Fibroblast of lung (primary cell): ENCODE data around the gene PRSS21. TPM values are rescaled to one million over a fixed set of nuclear protein-coding genes. Genes with fewer than 3 reads are reported as not detected.

Source experiments
- DNase-seq, 2 donors: peaks; one replicate each; pipeline versions ENCODE4 v3.0.0 to v3.0.0-alpha.2; 2010; ENCODE audit warnings: low read depth in 2 of 2
- H2AFZ ChIP-seq: 2 replicates; pipeline ENCODE4 v1.5.1; 2012; ENCODE audit warnings: low read length, control low read depth, inconsistent platforms
- H3K27ac ChIP-seq: 2 replicates; pipeline ENCODE4 v1.5.1; 2011; ENCODE audit warnings: low read length, control low read depth; ENCODE audit not compliant: insufficient read depth
- H3K27me3 ChIP-seq: 2 replicates; pipeline ENCODE4 v1.5.1; 2011; ENCODE audit warnings: mild to moderate bottlenecking, low read length; ENCODE audit not compliant: control insufficient read depth, insufficient read depth
- H3K36me3 ChIP-seq: 2 replicates; pipeline ENCODE4 v1.5.1; 2011; ENCODE audit warnings: low read length; ENCODE audit not compliant: control insufficient read depth, insufficient read depth
- H3K4me1 ChIP-seq: 2 replicates; pipeline ENCODE4 v1.5.1; 2011; ENCODE audit warnings: low read length; ENCODE audit not compliant: control insufficient read depth, insufficient read depth; ENCODE audit errors: extremely low read depth
- H3K4me2 ChIP-seq: 2 replicates; pipeline ENCODE4 v1.5.1; 2011; ENCODE audit warnings: low read length, control low read depth; ENCODE audit not compliant: insufficient read depth; ENCODE audit errors: extremely low read depth
- H3K4me3 ChIP-seq, 4 experiments: fragments of 200-600 bp in 1 of 4; sonication (generic) in 1 of 4; replicated peaks in 1 of 4; 2 replicates each; pipeline ENCODE4 v1.5.1; 2011 to 2016; ENCODE audit warnings: low read length in 4 of 4, low read depth in 3 of 4, mild to moderate bottlenecking in 3 of 4, control low read depth in 2 of 4, inconsistent platforms in 1 of 4, mixed read lengths in 1 of 4; ENCODE audit not compliant: insufficient read depth in 1 of 4; ENCODE audit errors: control extremely low read depth in 1 of 4
- H3K79me2 ChIP-seq: 2 replicates; pipeline ENCODE4 v1.5.1; 2012; ENCODE audit warnings: mild to moderate bottlenecking, low read length, inconsistent platforms; ENCODE audit not compliant: control insufficient read depth, insufficient read depth
- H3K9ac ChIP-seq: 2 replicates; pipeline ENCODE4 v1.5.1; 2011; ENCODE audit warnings: mild to moderate bottlenecking, low read length, control low read depth; ENCODE audit not compliant: insufficient read depth
- H3K9me3 ChIP-seq: 2 replicates; pipeline ENCODE4 v1.5.1; 2012; ENCODE audit warnings: low read depth, low read length; ENCODE audit not compliant: control insufficient read depth, insufficient read depth
- H4K20me1 ChIP-seq: 2 replicates; pipeline ENCODE4 v1.5.1; 2011; ENCODE audit warnings: low read length; ENCODE audit not compliant: control insufficient read depth, insufficient read depth; ENCODE audit errors: extremely low read depth
- CTCF ChIP-seq, 2 donors: IDR thresholded peaks in 1 of 2; conservative IDR thresholded peaks in 1 of 2; 1 replicate in 1 of 2; 2 replicates in 1 of 2; pipeline ENCODE4 v1.5.1; 2011 to 2012; ENCODE audit warnings: low read length in 2 of 2, control low read depth in 1 of 2, inconsistent platforms in 1 of 2, low read depth in 1 of 2, mild to moderate bottlenecking in 1 of 2
- EZH2 ChIP-seq: IDR thresholded peaks from 2 replicates; pipeline ENCODE4 v1.5.1; 2012; ENCODE audit warnings: low read length, control low read depth, mild to moderate bottlenecking; ENCODE audit errors: missing control alignments
- polyA plus RNA-seq, 2 donors: library from polyadenylated mRNA; depleted of rRNA in 1 of 2; stranded (reverse) in 1 of 2; unstranded in 1 of 2; fragments of >200 nt; gene quantifications; 2 replicates each; pipeline ENCODE4 v1.2.1, GENCODE V29; 2011 to 2012; ENCODE audit warnings: missing spikeins in 1 of 2
- total RNA-seq: library from RNA; depleted of rRNA; stranded (reverse); fragments of >200 nt; gene quantifications from 2 replicates; pipeline ENCODE4 v1.2.1, GENCODE V29; 2014

PRSS21 gene
- total and polyA plus RNA-seq, 2 donors (not counting 1 experiment from before 2014, with no cell fraction given): 0.17 to 0.22 TPM

- peaks cover 3% of the 10 kb centered on the region for H3K27me3 ChIP-seq
- H3K27ac ChIP-seq: no peak overlapping the region
- no peak overlapping the region for H3K4me3 ChIP-seq
- H3K9me3 ChIP-seq: no peaks in the 10 kb centered on the region
- no peaks in the 10 kb centered on the region for H3K36me3 ChIP-seq
- H3K79me2 ChIP-seq: no peaks in the 10 kb centered on the region
- no peak for TF ChIP-seq CTCF (conservative IDR thresholded peaks at IDR 0.05 in 1 of 2, IDR thresholded peaks at IDR 0.05 in 1 of 2; ENCODE audit: low read depth in 1 of 2, low read length in 2 of 2)
- TF ChIP-seq EZH2: no peak
- no peak overlapping the region for H3K4me2 ChIP-seq
- DNase-seq: no peak
- H4K20me1 ChIP-seq: no peaks in the 10 kb centered on the region
- no peaks in the 10 kb centered on the region for H3K4me1 ChIP-seq
- H2AFZ ChIP-seq: no peak overlapping the region
- no peak overlapping the region for H3K9ac ChIP-seq
Measured at GRCh38 chr16:2798723-2799204, 18.3 kb upstream of the PRSS21 start.

GRCh38 chr16:2799205-2799858 lies 17.7 kb upstream of the PRSS21 start:
- no peak overlapping the region for H3K4me2 ChIP-seq

GRCh38 chr16:2799859-2800226 lies 17.2 kb upstream of the PRSS21 start:
- Histone ChIP-seq H3K4me2 (no peak overlapping the region), H3K27me3 (peaks cover 3% of the 10 kb centered on the region), H3K79me2 (no peaks in the 10 kb centered on the region), H2AFZ (no peak overlapping the region), H3K27ac (no peak overlapping the region), H3K36me3 (no peaks in the 10 kb centered on the region), H4K20me1 (no peaks in the 10 kb centered on the region), H3K9me3 (no peaks in the 10 kb centered on the region), H3K9ac (no peak overlapping the region), H3K4me1 (no peaks in the 10 kb centered on the region), H3K4me3 (no peak overlapping the region)
- no peak for DNase-seq
- no peak for TF ChIP-seq EZH2
- TF ChIP-seq CTCF (conservative IDR thresholded peaks at IDR 0.05 in 1 of 2, IDR thresholded peaks at IDR 0.05 in 1 of 2; ENCODE audit: low read depth in 1 of 2, low read length in 2 of 2): no peak

More at GRCh38 chr16:2799205-2799858, 17.7 kb upstream of the PRSS21 start:
- Histone ChIP-seq H3K27ac (no peak overlapping the region), H3K27me3 (peaks cover 3% of the 10 kb centered on the region), H4K20me1 (no peaks in the 10 kb centered on the region), H3K9ac (no peak overlapping the region), H3K4me3 (no peak overlapping the region), H2AFZ (no peak overlapping the region), H3K9me3 (no peaks in the 10 kb centered on the region), H3K4me1 (no peaks in the 10 kb centered on the region), H3K79me2 (no peaks in the 10 kb centered on the region), H3K36me3 (no peaks in the 10 kb centered on the region)
- no peak for TF ChIP-seq EZH2
- no peak for TF ChIP-seq CTCF (conservative IDR thresholded peaks at IDR 0.05 in 1 of 2, IDR thresholded peaks at IDR 0.05 in 1 of 2; ENCODE audit: low read depth in 1 of 2, low read length in 2 of 2)
- no peak for DNase-seq
